ENCODE data around the gene PCNX4.

Gene PCNX4

DNA sequence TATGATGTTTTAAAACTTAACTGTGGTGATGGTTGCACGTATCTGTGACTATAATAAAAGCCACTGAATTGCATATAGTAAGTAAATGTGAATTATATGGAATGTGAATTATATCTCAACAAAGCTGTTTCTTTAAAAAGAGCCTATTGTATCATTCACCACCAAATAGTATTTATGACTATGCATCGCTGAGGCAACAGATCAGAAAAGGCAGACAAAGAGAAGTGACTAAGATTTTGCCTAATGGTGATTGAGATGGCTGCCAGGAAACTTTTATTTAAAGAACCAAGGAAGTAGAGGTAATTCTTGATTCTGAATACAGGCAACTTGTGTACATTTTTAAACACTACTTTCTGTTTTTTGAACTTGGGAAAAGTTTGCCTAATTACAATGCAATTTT is 41.8 kb downstream of the PCNX4 start:
- Mint-ChIP-seq H3K36me3 (ENCODE audit: low read depth) (peaks cover 27% of the 10 kb centered on the region), H3K27ac (no peak overlapping the region), H3K9me3 (no peaks in the 10 kb centered on the region)

DNA sequence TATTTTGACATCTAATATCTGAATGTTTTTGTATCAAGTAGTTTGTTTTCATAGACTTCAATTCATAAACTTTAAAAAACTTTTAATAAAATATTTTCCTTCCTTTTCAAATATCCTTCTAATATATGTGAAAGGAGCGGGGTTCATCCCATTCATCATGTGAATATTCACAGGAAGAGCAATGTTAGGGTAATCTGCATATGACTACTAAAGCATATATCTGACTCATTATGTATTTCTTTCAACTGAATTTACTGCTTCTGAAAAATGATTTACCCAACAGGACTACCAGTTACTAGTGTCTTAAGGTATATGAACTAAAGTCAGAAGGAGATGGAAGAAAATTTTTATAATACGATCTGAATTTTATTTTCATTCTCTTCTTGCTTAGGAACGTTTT is 43.0 kb downstream of the PCNX4 start:
- Mint-ChIP-seq H3K4me1 (ENCODE audit: low read depth) (peaks cover 5% of the 10 kb centered on the region), H3K9me3 (no peaks in the 10 kb centered on the region), H3K27me3 (ENCODE audit: low read depth) (no peaks in the 10 kb centered on the region)

More for the DNA sequence above, 41.8 kb downstream of the PCNX4 start:
- H3K4me3 Mint-ChIP-seq, result no peak overlapping the region
- no peaks in the 10 kb centered on the region for H3K27me3 Mint-ChIP-seq (ENCODE audit: low read depth)
- H3K4me1 Mint-ChIP-seq (ENCODE audit: low read depth), result peaks cover 7% of the 10 kb centered on the region

DNA sequence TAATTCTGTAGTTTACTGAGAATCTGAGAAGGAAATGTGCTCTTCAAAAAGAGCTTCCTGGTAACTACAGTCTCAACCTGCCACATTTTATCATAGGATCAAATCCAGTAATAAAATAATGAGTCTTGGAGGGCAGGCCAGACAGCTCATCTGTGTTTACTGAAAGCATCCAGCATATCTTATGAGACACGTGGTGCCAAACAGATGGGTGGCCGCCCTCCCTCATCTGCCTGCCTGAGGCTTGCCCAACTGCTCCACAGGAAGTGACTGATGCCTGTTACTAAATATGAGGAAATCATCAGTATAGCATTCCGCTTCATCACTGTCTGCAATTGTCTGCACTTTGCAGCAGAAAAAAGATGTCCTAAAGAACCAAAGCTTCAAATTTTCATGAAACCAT is 60.0 kb downstream of the PCNX4 start:
- H3K27ac Mint-ChIP-seq, result peak overlapping the region; percentile 85
- H3K27me3 Mint-ChIP-seq (ENCODE audit: low read depth), result no peaks in the 10 kb centered on the region
- no peak overlapping the region for H3K4me3 Mint-ChIP-seq
- peaks cover 37% of the 10 kb centered on the region for H3K36me3 Mint-ChIP-seq (ENCODE audit: low read depth)
- H3K9me3 Mint-ChIP-seq, result no peaks in the 10 kb centered on the region
- peaks cover 30% of the 10 kb centered on the region for H3K4me1 Mint-ChIP-seq (ENCODE audit: low read depth)

More for the DNA sequence above, 43.0 kb downstream of the PCNX4 start:
- H3K27ac Mint-ChIP-seq, result no peak overlapping the region
- H3K4me3 Mint-ChIP-seq, result no peak overlapping the region
- H3K36me3 Mint-ChIP-seq (ENCODE audit: low read depth), result peaks cover 22% of the 10 kb centered on the region

DNA sequence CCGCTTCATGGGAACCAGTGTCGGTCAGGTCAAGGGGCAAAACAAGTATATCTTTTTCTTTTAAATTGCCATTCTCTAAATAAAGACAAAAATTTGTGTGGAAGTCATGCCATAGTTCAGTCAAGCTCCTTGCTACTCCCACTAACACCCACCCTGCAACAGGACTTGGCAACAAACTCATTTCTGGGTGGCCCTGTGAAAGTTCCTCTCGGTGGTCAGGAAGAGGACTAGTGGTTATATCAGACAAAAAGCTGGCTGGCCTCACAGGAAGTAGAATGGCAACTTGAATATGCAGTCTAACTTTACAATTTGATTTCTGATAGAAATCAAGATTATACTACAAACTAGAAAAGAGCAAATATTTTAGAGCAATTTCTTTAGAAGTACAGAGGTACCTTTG is 62.3 kb downstream of the PCNX4 start:
- no peaks in the 10 kb centered on the region for H3K9me3 Mint-ChIP-seq
- no peaks in the 10 kb centered on the region for H3K27me3 Mint-ChIP-seq (ENCODE audit: low read depth)
- H3K27ac Mint-ChIP-seq, result peak overlapping the region; percentile 49
- peaks cover 31% of the 10 kb centered on the region for H3K36me3 Mint-ChIP-seq (ENCODE audit: low read depth)
- no peak overlapping the region for H3K4me3 Mint-ChIP-seq
- peaks cover 31% of the 10 kb centered on the region for H3K4me1 Mint-ChIP-seq (ENCODE audit: low read depth)

DNA sequence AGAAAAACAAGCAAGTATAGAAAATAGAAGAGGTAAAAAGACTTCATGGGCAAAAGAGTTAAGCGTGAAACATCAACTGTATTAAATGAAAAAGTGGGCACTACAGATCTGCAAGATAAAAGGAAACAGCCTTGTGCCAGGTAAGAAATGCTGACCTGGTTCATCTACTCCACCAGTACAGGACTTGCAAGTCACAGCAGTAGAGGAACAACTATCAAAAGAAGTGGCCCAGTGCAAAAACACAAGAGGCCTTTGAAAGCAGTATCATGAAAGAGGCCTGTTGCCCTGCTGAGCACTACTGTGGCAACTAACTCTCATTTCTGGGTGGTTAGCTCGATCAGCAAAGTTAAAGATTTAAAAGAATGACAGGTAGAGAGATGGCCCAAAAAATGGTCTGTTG is 62.9 kb downstream of the PCNX4 start:
- Mint-ChIP-seq H3K27me3 (ENCODE audit: low read depth) (no peaks in the 10 kb centered on the region), H3K9me3 (no peaks in the 10 kb centered on the region), H3K4me3 (no peak overlapping the region), H3K36me3 (ENCODE audit: low read depth) (peaks cover 32% of the 10 kb centered on the region), H3K27ac (no peak overlapping the region), H3K4me1 (ENCODE audit: low read depth) (peaks cover 32% of the 10 kb centered on the region)

DNA sequence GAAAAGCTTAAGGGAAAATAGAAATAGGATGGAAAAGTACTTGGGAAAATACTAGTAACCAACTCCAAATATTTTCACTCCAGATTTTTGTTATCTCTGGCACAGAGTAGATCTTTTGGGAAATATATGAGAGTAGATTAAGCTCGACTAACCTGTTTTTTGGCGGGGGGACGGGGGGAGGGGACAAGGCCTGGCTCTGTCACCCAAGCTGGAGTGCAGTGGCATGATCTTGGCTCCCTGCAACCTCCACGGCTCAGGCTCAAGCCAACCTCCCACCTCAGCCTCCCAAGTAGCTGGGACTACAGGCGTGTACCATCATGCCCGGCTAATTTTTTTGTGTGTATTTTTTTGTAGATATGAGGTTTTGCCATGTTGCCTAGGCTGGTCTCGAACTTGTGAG is 68.7 kb downstream of the PCNX4 start:
- no peak overlapping the region for H3K27ac Mint-ChIP-seq
- H3K36me3 Mint-ChIP-seq (ENCODE audit: low read depth), result peaks cover 17% of the 10 kb centered on the region
- H3K27me3 Mint-ChIP-seq (ENCODE audit: low read depth), result no peaks in the 10 kb centered on the region
- H3K4me3 Mint-ChIP-seq, result no peak overlapping the region
- peaks cover 14% of the 10 kb centered on the region for H3K4me1 Mint-ChIP-seq (ENCODE audit: low read depth)
- no peaks in the 10 kb centered on the region for H3K9me3 Mint-ChIP-seq

DNA sequence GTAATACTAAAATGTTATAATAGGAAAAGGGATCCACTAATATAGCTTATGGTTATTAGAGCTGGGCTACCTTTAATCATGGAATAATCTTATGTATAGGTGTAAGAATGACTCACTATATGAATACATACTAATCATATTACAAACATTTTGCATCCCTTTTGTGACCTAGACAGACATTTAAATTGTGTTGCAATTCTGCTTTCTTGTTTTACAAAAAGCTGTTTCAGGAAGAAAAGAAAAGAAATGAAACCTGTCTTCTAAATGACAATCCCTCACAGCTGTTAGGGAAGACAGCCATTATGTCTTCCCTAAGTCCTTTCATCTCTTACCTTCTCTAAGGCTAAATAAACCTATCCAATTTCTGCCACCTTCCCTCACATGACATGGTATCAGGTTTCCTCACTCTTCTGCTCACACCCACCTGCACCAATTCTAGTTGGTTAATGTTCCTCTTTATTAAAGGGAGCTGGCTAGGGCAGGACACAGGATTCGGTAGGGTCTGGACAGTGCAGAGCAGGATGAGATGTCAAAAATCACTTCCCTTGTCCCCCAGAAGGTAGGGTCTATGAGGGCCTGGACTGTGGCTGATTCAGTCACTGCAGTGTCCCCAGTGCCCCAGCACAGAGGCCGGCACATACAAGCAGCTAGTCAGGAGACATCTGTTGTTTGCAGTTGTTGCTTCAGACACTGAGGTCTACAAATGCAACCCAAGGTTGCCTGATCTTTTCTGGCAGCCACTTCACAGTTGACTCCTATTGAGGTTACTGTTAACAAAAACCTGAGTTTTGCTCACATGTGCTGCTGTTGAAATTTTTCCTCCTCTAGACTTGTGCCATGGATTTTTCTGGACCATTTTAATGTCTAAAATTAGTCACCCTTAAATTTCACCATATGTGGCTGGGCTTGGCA is 69.7 kb downstream of the PCNX4 start:
- no peaks in the 10 kb centered on the region for H3K27me3 Mint-ChIP-seq (ENCODE audit: low read depth)
- H3K27ac Mint-ChIP-seq, result peak overlapping the region; percentile 31
- no peaks in the 10 kb centered on the region for H3K9me3 Mint-ChIP-seq
- peaks cover 22% of the 10 kb centered on the region for H3K4me1 Mint-ChIP-seq (ENCODE audit: low read depth)
- H3K4me3 Mint-ChIP-seq, result no peak overlapping the region
- H3K36me3 Mint-ChIP-seq (ENCODE audit: low read depth), result peaks cover 13% of the 10 kb centered on the region

DNA sequence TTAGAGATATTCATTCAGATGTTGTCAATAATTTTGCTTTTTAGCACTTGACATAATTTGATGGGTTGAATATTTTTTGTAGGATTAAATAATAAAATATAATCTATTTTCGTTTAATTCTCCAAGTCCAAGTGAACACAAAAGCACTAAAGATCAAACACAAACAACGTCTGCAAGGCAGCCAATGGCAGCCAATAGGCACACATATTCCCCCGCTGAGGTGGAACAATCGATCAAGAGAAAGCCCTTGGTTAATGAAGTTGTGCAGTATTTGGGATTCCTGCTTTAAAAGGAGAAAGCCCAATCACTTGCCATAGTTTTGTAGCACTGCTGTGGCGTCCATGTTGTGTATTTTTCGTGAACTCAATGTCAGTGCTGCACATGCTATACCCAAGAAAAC is 72.0 kb downstream of the PCNX4 start:
- no peak overlapping the region for H3K27ac Mint-ChIP-seq
- peaks cover 10% of the 10 kb centered on the region for H3K36me3 Mint-ChIP-seq (ENCODE audit: low read depth)
- H3K4me1 Mint-ChIP-seq (ENCODE audit: low read depth), result peaks cover 22% of the 10 kb centered on the region
- no peaks in the 10 kb centered on the region for H3K9me3 Mint-ChIP-seq
- peak overlapping the region; percentile 37 for H3K4me3 Mint-ChIP-seq
- H3K27me3 Mint-ChIP-seq (ENCODE audit: low read depth), result peaks cover 3% of the 10 kb centered on the region

DNA sequence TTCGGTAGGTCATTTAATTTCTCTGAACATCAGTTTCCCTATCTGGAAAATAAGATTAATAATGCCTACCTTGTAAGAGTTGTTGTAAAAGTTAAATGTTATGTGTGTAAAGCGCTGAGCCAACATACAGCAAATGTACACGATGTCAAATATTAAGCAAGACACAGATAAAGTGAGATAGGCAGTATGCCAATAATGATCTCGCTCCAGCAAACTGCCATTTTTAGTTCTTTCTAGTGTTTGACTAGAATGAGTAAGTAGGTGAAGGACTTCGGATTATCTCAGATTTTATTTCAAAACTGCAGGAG is 72.6 kb downstream of the PCNX4 start:
- H3K4me1 Mint-ChIP-seq (ENCODE audit: low read depth), result peaks cover 22% of the 10 kb centered on the region
- peak overlapping the region; percentile 92 for H3K4me3 Mint-ChIP-seq
- peak overlapping the region; percentile 97 for H3K27ac Mint-ChIP-seq
- peaks cover 10% of the 10 kb centered on the region for H3K36me3 Mint-ChIP-seq (ENCODE audit: low read depth)
- H3K9me3 Mint-ChIP-seq, result no peaks in the 10 kb centered on the region
- peaks cover 3% of the 10 kb centered on the region for H3K27me3 Mint-ChIP-seq (ENCODE audit: low read depth)

DNA sequence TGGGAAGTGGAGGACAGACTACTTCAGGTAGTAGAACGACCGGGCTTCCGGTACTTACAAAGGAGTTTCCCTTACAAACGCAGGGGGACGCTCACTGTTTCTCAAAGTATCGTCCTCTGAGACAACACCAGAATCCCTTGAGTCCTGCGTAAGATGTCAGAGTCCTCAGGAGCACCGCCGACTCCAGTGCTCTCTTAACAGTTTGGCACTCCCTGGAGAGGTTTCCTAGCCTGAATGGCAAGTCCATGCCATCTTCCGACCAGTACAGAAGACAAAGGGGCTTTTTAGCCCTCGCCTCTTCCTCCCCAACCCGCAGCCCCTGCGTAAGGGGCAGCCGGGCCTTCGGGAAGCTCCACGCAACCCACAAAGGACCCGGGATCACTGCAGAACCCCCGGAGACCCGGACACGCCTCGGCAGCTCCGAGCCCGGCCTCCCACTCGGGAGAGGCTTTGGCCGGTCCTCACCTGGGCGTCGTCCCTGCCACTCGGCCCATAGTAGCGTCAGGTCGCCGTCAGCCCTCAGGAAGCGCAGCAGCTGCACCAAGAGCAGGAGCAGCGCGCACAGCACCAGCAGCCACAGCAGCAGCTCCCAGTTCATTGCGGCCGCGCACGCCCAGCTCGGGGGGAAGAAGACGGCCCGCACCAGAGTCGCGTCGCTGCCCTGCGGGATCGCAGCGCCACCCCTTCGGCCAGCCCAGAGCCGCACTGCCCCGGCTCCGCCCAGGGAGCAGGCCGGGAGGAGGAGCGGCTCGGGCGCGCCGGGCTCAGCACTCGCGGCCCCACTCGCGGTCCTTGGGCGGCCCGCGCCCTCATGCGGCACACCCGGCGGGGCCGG is 73.2 kb downstream of the PCNX4 start, which contains the start of gene DHRS7:
DHRS7 (minus strand) TSS at position 687 of the 835 bp plus-strand sequence; CDS start at position 598, 89 bp downstream.
- H3K27me3 Mint-ChIP-seq (ENCODE audit: low read depth), result peaks cover 6% of the 10 kb centered on the region
- peak within 1 kb of the TSS; percentile 97 for H3K27ac Mint-ChIP-seq
- peaks cover 19% of the 10 kb centered on the region for H3K4me1 Mint-ChIP-seq (ENCODE audit: low read depth)
- no peaks in the 10 kb centered on the region for H3K9me3 Mint-ChIP-seq
- peak within 1 kb of the TSS; percentile 92 for H3K4me3 Mint-ChIP-seq
- H3K36me3 Mint-ChIP-seq (ENCODE audit: low read depth), result peaks cover 7% of the 10 kb centered on the region

DNA sequence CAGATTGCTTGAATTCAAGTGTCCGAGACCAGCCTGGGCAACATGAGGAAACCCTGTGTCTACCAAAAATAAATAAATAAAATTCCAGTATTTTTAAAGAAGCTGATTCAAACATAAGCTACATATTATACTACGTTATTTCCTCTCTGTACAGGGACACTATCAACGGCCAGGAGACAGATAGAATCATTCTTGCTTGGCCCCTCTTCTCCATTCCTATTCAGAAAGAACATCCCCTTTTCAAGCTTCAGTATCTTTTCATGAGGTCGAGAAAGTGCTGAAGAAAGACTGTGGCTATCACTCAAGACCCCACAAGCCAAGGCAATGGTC is 73.8 kb downstream of the PCNX4 start:
- H3K27me3 Mint-ChIP-seq (ENCODE audit: low read depth), result peaks cover 6% of the 10 kb centered on the region
- no peaks in the 10 kb centered on the region for H3K9me3 Mint-ChIP-seq
- H3K4me1 Mint-ChIP-seq (ENCODE audit: low read depth), result peaks cover 19% of the 10 kb centered on the region
- peaks cover 7% of the 10 kb centered on the region for H3K36me3 Mint-ChIP-seq (ENCODE audit: low read depth)
- H3K27ac Mint-ChIP-seq, result peak overlapping the region; percentile 82
- peak overlapping the region; percentile 76 for H3K4me3 Mint-ChIP-seq

DNA sequence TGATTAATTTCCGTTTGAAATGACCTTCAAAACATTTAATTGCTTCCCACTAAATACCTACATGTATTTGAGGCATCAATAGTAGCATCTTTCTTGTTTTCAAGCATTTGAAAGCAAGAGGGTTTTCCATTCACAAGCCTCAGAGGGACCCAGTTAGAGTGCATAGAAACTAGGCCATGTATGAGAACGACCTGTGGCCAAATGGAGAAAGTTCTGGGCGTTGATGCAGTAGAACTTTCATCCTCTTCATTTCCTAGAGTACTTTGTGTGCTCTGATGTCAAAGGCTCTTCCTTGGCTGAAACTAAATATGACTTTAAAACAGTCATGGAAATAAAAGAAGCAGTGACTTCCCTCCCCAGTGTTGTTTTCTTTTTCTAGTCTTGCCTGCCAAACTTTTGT is 74.4 kb downstream of the PCNX4 start:
- Mint-ChIP-seq H3K36me3 (ENCODE audit: low read depth) (peaks cover 7% of the 10 kb centered on the region), H3K4me3 (peak overlapping the region; percentile 76), H3K27ac (peak overlapping the region; percentile 82), H3K4me1 (ENCODE audit: low read depth) (peaks cover 19% of the 10 kb centered on the region), H3K9me3 (no peaks in the 10 kb centered on the region), H3K27me3 (ENCODE audit: low read depth) (peaks cover 6% of the 10 kb centered on the region)

DNA sequence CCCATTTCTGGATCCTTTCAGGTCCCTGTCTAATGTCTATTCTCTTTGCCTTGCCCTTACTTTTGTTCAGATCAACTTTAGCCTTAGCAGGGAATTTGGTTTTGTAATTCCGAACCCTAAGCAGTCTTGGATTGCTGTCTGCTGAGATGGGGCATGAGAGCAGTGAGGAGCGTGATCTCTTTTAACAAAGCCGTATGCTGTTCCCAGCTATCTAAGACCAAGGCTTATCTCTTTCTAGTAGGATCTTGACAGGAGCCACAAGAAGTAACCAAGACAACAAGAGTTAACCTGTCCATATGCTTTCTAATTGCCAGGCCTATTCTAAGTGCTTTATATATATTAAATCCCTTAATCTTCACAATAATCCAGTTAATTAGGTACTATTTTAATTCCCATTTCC is 78.0 kb downstream of the PCNX4 start:
- peaks cover 12% of the 10 kb centered on the region for H3K4me1 Mint-ChIP-seq (ENCODE audit: low read depth)

DNA sequence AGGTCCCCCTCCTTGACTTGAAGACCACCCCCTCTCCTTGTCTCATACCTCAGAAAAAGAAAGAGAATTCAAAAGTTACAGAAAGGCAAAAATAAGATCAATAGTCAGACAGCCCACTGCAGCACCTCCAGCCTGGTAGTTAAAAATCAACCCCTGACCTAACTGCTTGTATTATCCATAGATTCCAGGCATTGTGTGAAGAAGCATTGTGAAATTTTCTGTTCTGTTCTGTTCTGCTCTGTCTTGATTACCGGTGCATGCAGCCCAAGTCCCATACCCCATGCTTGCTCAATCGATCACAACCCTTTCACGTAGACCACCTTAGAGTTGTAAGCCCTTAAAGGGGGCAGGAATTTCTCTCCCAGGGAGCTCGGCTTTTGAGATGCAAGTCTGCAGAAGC is 79.2 kb downstream of the PCNX4 start:
- H3K27me3 Mint-ChIP-seq (ENCODE audit: low read depth), result peaks cover 6% of the 10 kb centered on the region
- H3K27ac Mint-ChIP-seq, result no peak overlapping the region
- no peaks in the 10 kb centered on the region for H3K9me3 Mint-ChIP-seq
- peaks cover 7% of the 10 kb centered on the region for H3K4me1 Mint-ChIP-seq (ENCODE audit: low read depth)
- no peak overlapping the region for H3K4me3 Mint-ChIP-seq
- no peaks in the 10 kb centered on the region for H3K36me3 Mint-ChIP-seq (ENCODE audit: low read depth)

More for the DNA sequence above, 78.0 kb downstream of the PCNX4 start:
- H3K4me3 Mint-ChIP-seq, result no peak overlapping the region
- no peaks in the 10 kb centered on the region for H3K9me3 Mint-ChIP-seq
- H3K27me3 Mint-ChIP-seq (ENCODE audit: low read depth), result peaks cover 6% of the 10 kb centered on the region
- no peak overlapping the region for H3K27ac Mint-ChIP-seq
- no peaks in the 10 kb centered on the region for H3K36me3 Mint-ChIP-seq (ENCODE audit: low read depth)

DNA sequence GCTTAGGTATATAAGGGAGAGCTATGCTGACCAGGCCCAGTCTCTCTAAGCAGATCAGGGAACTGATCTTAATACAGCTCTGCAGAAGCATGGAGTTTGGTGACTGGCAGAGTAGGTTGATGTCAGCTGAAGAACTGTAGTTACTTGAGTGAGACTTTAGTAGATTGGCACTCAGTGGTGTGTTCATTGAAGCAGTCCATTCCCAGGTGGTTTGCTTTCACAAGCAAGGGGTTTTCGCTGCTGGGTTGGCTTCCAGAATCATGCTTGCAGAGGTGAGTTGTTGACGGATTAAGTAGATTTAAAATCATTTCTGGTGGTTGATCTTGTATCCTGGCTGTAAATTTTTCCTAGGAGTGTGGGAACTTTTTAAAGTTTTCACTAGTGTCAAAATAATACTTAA is 80.0 kb downstream of the PCNX4 start:
- Mint-ChIP-seq H3K4me1 (ENCODE audit: low read depth) (peaks cover 2% of the 10 kb centered on the region), H3K36me3 (ENCODE audit: low read depth) (no peaks in the 10 kb centered on the region), H3K27me3 (ENCODE audit: low read depth) (peaks cover 4% of the 10 kb centered on the region), H3K9me3 (no peaks in the 10 kb centered on the region), H3K4me3 (no peak overlapping the region), H3K27ac (no peak overlapping the region)

Measured in T-helper 1 cell treated with Interleukin-12 subunit alpha and Interleukin-12 subunit beta and Interleukin-4 antibody, amounts not matched to agents 30 μg/mL and 1 μg/mL, for 36 hours (primary cell).